ENCODE results near the gene PKMYT1.

The PKMYT1 gene

GRCh38 chr16:3017794-3018506 lies 37.7 kb upstream of the PKMYT1 start, which contains the start of gene CLDN6:
Gene CLDN6, minus strand, starts transcription at chr16:3018183. Its CDS starts 2,162 bp downstream, at chr16:3016021.
- no peak for DNase-seq

GRCh38 chr16:3017344-3017743 lies 37.1 kb upstream of the PKMYT1 start:
- DNase-seq = no peak

- DNase-seq = no peak
Observed at GRCh38 chr16:3015865-3016521, 35.7 kb upstream of the PKMYT1 start.

- DNase-seq = no peak
Observed at GRCh38 chr16:3014971-3015370, 34.7 kb upstream of the PKMYT1 start.

- no peak for DNase-seq
Observed at GRCh38 chr16:3013998-3014690, 33.9 kb upstream of the PKMYT1 start.

- DNase-seq = no peak
Observed at GRCh38 chr16:3013491-3013951, 33.3 kb upstream of the PKMYT1 start.

- DNase-seq = no peak
Observed at GRCh38 chr16:3012828-3013420, 32.7 kb upstream of the PKMYT1 start, which contains the start of gene CLDN9. Gene CLDN9, plus strand, starts transcription at chr16:3012923. Its CDS starts 440 bp downstream, at chr16:3013363.

- no peak for DNase-seq
Observed at GRCh38 chr16:3012246-3012645, 32.0 kb upstream of the PKMYT1 start.

- no peak for DNase-seq
Observed at GRCh38 chr16:3010510-3010909, 30.3 kb upstream of the PKMYT1 start.

- no peak for DNase-seq
Observed at GRCh38 chr16:3009568-3010390, 29.5 kb upstream of the PKMYT1 start.

GRCh38 chr16:3008690-3009037 lies 28.4 kb upstream of the PKMYT1 start:
- DNase-seq = no peak

- DNase-seq = peak; percentile 58 to 77
Observed at GRCh38 chr16:3007957-3008689, 27.9 kb upstream of the PKMYT1 start.

- peak; percentile 41 to 58 for DNase-seq
Observed at GRCh38 chr16:3007059-3007956, 27.1 kb upstream of the PKMYT1 start.

- peak; percentile 25 to 40 for DNase-seq
Observed at GRCh38 chr16:3004781-3005284, 24.6 kb upstream of the PKMYT1 start.

GRCh38 chr16:3004319-3004718 lies 24.1 kb upstream of the PKMYT1 start:
- DNase-seq = no peak

- peak; percentile 96 to 97 for DNase-seq
Observed at GRCh38 chr16:3003582-3004270, 23.5 kb upstream of the PKMYT1 start.

GRCh38 chr16:3001316-3001715 lies 21.1 kb upstream of the PKMYT1 start:
- DNase-seq = no peak

- no peak for DNase-seq
Observed at GRCh38 chr16:3000540-3000939, 20.3 kb upstream of the PKMYT1 start.

GRCh38 chr16:2999929-3000328 lies 19.7 kb upstream of the PKMYT1 start:
- no peak for DNase-seq

GRCh38 chr16:2996298-2996697 lies 16.1 kb upstream of the PKMYT1 start:
- no peak for DNase-seq
